ENCODE results near the gene PRDM10.
"Not testable (repeated sequence)": the region's sequence is repeated elsewhere in the genome, so short reads cannot be mapped to it uniquely, and the experiment has no call there.

The PRDM10 gene

DNA sequence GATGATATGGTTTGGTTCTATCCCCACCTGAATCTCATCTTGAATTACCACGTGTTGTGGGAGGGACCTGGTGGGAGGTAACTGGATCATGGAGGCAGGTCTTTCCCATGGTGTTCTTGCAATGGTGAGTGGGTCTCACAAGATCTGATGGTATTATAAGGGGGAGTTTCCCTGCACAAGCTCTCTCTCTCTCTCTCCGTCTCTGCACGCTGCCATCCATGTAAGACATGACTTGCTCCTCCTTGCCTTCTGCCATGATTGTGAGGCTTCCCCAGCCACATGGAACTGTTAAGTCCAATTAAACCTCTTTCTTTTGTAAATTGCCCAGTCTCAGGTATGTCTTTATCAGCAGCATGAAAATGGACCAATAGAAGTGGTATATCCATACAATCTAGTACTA, 13.2 kb upstream of the PRDM10 start:
- not testable (repeated sequence) for DNase-seq

DNA sequence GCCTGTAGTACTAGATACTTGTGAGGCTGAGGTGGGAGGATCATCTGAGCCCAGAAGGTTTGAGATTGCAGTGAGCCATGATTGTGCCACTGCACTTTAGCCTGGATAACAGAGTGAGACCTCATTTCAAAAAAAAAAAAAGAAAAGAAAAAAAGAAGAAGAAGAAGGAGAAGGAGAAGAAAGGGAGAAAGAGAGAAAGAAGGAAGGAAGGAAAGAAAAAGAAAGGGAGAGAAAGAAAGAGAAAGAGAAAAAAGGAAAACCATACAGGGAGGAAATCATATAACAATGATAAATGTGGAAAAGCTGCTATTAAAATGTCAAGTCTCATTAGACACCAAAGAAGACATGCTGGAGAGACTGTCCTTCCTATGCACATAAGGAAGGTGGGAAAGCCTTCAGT, 5.7 kb upstream of the PRDM10 start:
- no peak for DNase-seq

DNA sequence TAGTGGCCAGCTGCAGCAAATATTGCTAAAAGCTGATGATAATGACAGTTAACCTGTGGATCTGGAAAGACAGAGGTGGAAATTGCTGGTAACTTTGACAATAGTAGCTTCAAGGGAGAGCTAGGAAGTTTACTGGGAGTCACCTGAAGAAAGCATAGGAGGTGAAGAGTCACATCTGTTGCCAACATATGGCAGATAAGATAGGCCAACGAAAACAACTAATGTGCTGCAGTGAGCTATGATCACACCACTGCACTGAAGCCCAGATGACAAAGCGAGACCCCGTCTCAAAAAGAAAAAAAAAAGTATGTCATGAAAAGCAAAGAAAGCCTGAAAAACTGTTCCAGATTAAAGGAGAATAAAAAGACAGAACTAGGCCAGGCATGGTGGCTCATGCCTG, 4.3 kb upstream of the PRDM10 start:
- DNase-seq: no peak

- no peak for DNase-seq
Observed at GRCh38 chr11:130003717-130004001, 1.0 kb upstream of the PRDM10 start.

DNA sequence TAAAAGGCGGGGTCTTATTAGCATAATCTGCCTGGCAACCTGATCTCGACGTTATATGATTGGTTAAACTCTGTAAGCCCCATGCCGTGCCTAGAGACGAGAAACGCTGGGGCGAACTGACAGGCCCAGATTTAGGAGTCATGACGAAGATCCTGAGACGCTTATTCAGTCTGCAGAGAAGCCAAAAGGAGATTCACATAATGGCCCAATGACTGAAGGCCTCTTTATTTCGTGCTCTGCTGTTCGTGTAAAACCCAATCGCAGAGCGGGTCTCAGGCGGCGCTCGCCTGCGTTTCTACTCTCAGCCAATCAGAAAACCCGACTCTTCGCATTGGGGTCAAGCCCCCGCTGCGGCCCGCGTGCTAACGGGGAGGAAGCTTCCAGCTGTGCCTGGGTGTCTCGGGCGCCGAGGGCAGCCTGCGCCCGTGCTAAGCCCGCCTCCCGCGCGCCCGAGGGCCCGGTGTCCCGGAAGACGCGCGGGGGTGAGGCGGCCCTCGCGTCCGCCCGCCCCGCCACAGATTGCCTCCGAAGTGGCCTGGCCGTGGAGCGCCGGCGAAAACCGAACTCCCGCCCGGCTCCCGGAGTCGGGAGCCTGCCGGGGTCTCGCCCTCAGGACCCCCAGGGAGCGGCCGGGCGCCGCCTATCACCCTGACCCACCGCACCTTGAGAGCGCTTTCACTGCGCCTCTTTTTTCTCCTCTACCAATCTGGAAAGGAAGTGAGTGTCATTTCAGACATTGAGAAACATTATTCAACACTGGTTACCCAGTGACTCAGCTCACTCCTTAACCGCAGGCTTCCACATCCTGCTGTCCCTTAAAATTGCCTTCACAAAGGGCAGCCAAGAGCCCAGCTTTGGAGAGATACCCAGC, 446 bp upstream of the PRDM10 start:
- DNase-seq: peak; percentile 99

DNA sequence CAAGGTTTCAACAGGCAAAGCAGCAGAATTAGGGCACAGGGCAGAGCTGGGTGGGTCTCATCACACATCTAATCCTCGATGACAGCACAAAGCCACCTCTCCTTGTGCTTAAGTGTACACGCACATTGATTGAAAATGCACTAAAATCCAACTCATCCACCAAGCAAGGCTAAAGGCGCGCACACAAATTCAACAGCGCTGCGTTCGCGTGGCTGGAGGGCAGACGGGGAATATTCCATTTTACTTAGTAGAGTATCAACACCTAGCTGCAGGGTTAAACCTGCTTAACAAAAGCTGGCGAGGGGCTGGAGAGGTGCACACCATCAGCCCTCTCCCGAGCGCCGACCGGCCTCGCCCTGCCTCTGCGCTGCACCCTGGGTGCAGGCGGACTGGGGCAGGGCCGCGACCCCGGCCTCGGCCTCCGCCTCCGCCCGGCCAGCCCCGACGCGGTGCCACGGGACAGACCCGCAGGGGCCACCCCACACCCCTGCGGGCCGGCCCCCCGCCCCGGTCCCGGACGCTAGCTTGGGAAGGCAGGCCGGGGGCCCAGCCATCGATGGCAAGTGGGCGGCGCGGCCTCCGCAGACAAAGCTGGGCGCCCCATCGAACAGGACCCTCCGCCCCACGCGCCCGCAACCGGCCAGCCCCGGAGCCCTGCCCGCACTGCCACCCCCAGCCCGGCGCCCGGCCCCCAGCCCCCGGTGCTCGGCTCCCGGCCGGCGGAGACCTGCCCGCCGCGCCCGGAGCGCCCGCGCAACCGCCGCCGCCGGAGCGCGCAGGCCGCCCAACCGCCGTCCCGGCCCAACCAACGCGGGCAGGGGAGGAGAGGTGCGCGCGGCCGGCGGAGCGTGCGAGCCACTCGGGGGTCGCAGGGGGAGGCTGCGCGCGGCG, 929 bp downstream of the PRDM10 start:
- DNase-seq: peak; percentile 22

DNA sequence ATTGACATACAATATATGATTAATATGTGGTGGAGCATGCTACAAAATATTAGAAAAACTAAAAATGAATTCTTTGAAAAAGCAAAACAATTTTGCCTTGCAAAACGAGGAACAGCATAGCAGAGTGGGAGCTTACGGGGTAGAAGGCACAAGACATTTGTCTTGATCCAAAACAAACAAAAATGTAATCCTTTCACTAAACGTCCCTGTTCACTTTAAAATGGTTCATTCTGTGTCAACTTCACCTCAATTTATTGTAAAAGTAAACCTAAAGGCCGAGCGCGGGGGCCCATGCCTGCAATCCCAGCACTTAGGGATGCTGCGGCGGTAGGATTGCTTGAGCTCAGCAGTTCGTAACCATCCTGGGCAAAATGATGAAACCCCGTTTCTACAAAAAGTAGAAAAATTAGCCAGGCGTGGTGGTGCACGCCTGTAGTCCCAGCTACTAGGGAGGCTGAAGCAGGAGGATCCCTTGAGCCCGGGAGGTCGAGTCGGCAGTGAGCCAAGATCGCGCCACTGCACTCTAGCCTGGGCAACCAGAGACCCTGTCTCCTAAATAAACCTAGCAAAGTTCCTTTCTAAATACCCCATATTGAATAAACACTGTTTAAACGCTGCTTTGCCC, 2.0 kb downstream of the PRDM10 start:
- DNase-seq: no peak

DNA sequence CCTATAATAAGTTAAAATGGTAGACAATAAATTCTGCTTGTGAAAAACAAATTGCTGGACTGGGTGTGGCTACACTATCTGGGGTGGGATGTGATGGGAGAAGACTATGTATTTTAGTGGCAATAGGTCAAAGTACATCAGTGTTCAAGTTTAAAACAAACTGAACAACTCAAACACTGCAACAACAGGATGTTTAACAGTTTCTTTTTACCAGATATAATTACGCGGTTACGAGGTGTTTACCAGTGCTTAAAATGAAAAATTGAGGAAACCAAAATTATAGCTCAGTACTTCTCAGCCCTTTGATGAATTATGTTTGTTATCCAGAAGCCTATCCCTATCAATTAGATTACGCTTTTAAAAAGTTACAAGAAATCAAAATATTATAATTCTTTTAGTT, 3.2 kb downstream of the PRDM10 start:
- no peak for DNase-seq

DNA sequence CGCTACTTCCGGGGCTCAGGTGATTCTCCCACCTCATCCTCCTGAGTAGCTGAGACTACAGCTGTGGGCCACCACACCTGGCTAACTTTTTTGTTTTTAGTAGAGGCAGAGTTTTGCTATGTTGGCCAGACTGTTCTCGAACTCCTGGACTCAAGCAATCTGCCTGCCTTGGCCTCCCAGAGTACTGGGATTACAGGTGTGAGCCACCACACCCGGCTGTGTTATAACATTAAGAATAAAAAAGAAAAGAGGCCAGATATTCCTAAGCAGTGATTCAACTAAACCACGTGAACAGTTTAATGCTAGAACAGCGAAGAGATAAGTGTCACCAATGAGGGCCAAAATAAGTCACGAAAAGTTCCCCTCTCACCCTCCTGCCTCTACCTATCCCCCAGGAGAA, 3.7 kb downstream of the PRDM10 start:
- DNase-seq: no peak

- DNase-seq: no peak
Observed at GRCh38 chr11:129998107-129998506, 4.5 kb downstream of the PRDM10 start.

DNA sequence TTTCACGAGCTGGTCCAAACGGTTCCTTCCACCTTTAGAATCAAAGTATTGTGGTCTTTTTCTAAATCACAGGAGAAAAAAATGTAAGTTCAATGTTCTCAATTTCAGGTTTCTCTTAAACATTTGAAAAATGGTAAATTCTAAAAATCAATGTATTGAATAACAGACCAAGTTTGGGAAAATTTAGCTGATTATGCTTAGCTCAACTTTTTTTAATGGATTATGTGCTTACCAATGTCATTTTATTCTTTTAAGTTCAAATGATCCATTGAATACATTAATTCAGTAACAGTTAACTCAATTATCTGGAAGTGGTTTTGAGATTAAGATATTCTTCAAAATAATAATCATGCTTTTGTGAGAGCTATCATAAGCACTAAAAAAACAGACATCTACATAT, 5.1 kb downstream of the PRDM10 start:
- no peak for DNase-seq

DNA sequence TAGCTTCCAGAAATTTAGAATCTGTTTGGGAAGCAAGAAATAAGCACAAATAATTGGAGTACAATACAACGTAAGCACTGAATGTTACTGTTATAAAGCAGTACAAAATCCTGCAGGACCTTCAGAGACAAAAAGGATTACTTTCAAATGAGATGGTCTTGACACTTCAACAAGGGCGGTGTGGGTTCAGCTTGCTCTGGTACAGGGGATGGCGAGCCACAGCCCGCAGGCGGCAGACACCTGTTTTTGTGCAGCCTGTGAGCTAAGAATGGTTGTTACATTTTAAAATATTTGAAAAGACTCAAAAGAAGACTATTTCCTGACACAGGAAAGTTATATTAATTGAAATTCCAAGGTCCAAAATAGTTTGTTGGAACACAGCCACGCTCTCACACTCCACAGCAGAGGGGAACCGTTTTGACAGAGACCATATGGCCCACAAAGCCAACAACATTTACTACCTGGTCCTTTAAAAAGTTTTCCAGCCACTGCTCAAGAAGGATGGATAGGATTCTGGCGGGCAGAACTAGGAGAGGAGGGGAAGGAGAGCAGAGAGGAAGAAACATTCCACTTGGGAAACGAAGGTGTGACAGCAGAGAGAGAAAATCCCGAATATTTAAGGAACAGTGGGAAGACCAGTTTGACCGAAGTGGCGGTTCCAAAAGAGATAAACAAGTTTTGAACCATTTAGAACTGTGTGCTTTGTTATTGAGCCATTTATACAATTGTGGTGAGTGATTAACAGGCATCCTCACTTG, 6.3 kb downstream of the PRDM10 start:
- DNase-seq: peak; percentile 3

DNA sequence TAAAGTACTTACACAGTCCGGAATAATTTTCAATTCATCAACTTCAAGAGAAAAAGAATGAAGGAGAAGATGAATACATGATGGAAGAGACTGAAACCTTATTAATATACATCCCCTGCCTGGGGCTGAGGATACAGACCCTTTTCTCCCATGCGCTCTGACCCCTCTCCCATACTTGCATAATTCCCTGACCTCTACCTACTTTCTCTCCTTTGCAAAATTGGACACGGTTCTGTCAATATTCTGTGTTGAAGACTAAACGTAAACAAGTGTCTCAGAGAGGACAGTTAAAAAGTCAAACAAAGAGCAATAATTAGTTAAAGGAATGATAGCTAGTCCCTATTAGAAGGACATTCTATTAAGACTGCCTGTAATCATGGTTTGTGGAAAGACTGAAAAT, 7.5 kb downstream of the PRDM10 start:
- no peak for DNase-seq

DNA sequence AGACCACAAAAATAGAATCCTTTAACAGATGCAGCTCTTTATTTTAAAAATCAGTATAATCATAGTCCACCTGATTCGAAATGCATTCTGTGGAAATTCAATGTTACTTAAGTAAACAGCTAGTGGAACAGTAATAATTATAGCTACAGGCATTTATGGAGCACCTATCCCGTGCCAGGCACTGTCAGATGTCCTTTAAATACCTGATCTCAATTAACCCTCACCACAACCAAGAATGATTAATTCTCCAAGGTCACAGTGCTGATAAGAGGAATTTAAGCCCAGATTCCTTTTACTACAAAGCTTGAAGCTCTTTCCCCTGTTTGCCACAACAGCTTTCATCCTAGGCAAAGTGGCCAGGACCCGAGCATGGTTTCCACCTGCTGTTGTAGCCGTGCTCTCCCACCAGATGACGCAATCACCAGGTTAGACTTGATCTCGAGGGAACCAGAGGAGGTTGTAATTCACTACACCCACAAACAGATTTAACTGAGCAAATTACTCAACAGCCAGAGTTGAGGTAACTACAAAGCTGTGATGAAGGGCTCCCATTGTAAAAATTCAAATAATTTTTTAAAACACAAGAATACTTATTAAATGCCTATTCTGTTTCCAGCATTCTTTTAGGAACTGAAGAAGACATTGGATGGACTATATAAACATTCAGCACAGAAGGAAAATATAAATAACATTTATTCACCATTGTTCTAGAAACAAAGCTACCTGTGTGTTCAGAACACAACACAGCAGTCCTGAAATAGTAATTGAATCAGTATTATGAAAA, 10.3 kb downstream of the PRDM10 start:
- peak; percentile 3 for DNase-seq

DNA sequence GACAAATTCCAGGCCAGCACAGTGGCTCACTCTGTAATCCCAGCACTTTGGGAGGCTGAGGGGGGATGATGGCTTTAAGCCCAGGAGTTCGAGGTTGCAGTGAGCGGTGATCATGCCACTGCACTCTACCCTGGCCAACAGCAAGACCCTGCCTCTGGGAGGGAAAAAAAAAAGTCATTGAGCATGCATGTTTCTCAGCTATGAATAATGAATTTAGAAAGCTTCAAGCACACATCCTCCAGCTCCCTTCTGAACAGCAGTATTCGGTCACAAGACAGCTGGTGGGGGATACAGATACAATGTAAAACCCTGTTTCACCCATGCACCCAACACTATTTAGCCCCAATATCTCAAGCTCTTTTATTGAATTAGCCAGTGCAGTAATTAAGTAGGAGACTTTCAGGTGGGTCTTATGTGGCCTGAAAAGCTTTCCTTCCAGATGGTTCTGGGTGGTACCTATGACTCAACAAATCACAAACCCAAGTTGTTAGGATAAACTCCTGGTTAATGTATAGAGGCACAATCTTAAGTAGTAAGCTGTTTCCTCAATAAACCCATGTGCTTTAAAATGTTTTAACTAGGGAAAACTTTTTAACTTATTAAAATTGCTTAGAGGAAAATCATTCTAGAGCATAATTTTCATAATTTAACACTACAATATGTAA, 13.4 kb downstream of the PRDM10 start:
- DNase-seq: peak; percentile 9

GRCh38 chr11:129987950-129988349, 14.7 kb downstream of the PRDM10 start:
- DNase-seq: no peak

DNA sequence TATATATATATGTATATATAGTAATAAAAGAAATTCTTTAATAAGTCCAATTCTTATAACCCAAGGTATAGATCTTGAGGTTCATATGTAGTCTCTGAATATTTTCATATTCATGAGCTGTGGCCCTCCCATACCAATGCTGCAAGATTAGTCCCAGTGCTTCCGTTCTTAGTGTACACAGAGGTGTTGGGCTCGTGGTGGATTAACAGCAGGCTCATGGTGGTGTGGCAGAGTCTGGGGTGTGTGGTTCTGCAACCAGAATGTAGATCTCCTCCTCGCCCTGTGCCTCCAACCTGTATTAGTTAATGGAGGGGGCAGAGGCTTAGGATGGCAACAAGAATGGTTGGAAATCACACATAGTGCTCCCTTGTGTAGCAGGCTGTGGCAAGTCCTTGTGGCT, 16.8 kb downstream of the PRDM10 start:
- no peak for DNase-seq

GRCh38 chr11:129980086-129980485, 22.5 kb downstream of the PRDM10 start:
- DNase-seq: no peak

- DNase-seq: no peak
Observed at GRCh38 chr11:129979046-129979605, 23.5 kb downstream of the PRDM10 start.

GRCh38 chr11:129978447-129978846, 24.2 kb downstream of the PRDM10 start:
- no peak for DNase-seq

- DNase-seq: no peak
Observed at GRCh38 chr11:129976328-129976727, 26.3 kb downstream of the PRDM10 start.
